Breast epithelium (tissue), 4 donors: Measurements from ENCODE around the gene CACNA2D3. TPM values are rescaled to one million over a fixed set of nuclear protein-coding genes. Genes with fewer than 3 reads are reported as not detected.

Experiments used
- DNase-seq, 2 donors: peaks; one replicate each; pipeline ENCODE4 v3.0.0-alpha.2; 2019; ENCODE audit warnings: low spot score in 2 of 2
- H3K27ac ChIP-seq, 2 donors: fragments of 200-600 bp; sonication (generic) in 1 of 2; one replicate each; pipeline ENCODE4 v1.5.1; 2016 to 2019; ENCODE audit warnings: mild to moderate bottlenecking in 1 of 2
- H3K27me3 ChIP-seq, 2 donors: fragments of 200-600 bp; sonication (generic) in 1 of 2; one replicate each; pipeline versions ENCODE4 v1.5.1 to v1.6.0; 2017 to 2019; ENCODE audit warnings: control low read depth in 1 of 2, mild to moderate bottlenecking in 1 of 2
- H3K36me3 ChIP-seq: fragments of 200-600 bp; one replicate; pipeline ENCODE4 v1.5.1; 2019
- H3K4me1 ChIP-seq, 2 donors: fragments of 200-600 bp; sonication (generic); one replicate each; pipeline ENCODE4 v1.5.1; 2016 to 2019; ENCODE audit warnings: control low read depth in 1 of 2
- H3K4me3 ChIP-seq, 3 donors: fragments of 200-600 bp; sonication (generic); 1 replicate in 2 of 3; 2 replicates in 1 of 3; pipeline ENCODE4 v1.5.1; 2016 to 2019; ENCODE audit warnings: mild to moderate bottlenecking in 3 of 3, moderate library complexity in 2 of 3
- H3K9me3 ChIP-seq, 2 donors: fragments of 200-600 bp; sonication (generic) in 1 of 2; one replicate each; pipeline ENCODE4 v1.5.1; 2016 to 2019; ENCODE audit warnings: control low read depth in 1 of 2
- POLR2A ChIP-seq: fragments of 450-650 bp; IDR thresholded peaks from one replicate; pipeline ENCODE4 v1.6.1; 2016; ENCODE audit warnings: antibody characterized with exemption, mild to moderate bottlenecking, moderate library complexity
- POLR2AphosphoS5 ChIP-seq, 3 donors: sonication (generic); formaldehyde crosslinking; IDR thresholded peaks; one replicate each; pipeline ENCODE4 v1.6.1; 2017; ENCODE audit warnings: antibody characterized with exemption in 3 of 3
- intact Hi-C: fragments of 100-400 bp; cut with DNase I; formaldehyde crosslinking; loops from one replicate; pipeline ENCODE4 v1.15.1; 2023; ENCODE audit warnings: low total_unique reads
- total RNA-seq, 3 donors: library from RNA; depleted of rRNA; stranded (reverse); fragments of >200 nt; gene quantifications; one replicate each; pipeline ENCODE4 v1.1.0, GENCODE V29; 2016
- TF ChIP-seq, protein P1 (sequence below), 3 donors: fragments of 450-650 bp; IDR thresholded peaks; one replicate each; pipeline ENCODE4 v1.5.1; 2016 to 2017; ENCODE audit warnings: antibody characterized with exemption in 3 of 3, mild to moderate bottlenecking in 3 of 3, moderate library complexity in 3 of 3

Gene CACNA2D3
- total RNA-seq, 3 donors from 2014 or later, result 0.59 to 3.4 (median 2.3) TPM

DNA sequence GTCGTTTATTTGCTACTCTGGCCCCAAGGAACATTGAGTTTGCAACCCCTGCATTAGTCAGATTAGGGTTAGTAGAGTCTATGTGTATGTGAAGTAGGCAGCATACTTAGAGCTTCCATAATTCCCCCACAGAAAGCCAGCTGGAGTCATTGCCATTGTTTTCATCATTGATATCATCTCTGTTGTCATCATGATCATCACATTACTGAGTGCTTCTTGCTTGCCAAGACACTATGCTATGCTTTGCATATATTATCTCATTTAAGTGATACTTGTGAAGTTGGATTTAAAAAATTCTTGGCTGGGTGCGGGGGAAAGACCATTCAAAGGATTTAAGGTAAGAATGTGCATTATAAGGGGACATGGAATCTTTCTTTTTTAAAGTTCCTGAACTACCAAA is 209.0 kb downstream of the CACNA2D3 start:
- no peak for TF ChIP-seq POLR2A
- TF ChIP-seq POLR2AphosphoS5 (IDR thresholded peaks at IDR 0.05), result no peak
- TF ChIP-seq, protein P1, sequence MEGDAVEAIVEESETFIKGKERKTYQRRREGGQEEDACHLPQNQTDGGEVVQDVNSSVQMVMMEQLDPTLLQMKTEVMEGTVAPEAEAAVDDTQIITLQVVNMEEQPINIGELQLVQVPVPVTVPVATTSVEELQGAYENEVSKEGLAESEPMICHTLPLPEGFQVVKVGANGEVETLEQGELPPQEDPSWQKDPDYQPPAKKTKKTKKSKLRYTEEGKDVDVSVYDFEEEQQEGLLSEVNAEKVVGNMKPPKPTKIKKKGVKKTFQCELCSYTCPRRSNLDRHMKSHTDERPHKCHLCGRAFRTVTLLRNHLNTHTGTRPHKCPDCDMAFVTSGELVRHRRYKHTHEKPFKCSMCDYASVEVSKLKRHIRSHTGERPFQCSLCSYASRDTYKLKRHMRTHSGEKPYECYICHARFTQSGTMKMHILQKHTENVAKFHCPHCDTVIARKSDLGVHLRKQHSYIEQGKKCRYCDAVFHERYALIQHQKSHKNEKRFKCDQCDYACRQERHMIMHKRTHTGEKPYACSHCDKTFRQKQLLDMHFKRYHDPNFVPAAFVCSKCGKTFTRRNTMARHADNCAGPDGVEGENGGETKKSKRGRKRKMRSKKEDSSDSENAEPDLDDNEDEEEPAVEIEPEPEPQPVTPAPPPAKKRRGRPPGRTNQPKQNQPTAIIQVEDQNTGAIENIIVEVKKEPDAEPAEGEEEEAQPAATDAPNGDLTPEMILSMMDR (IDR thresholded peaks at IDR 0.05), result no peak
- no peaks in the 10 kb centered on the region for H3K27me3 ChIP-seq
- no peak for DNase-seq
- intact Hi-C loops, result no loop called here
- H3K4me1 ChIP-seq, result no peaks in the 10 kb centered on the region
- no peak overlapping the region for H3K27ac ChIP-seq
- no peaks in the 10 kb centered on the region for H3K9me3 ChIP-seq
- H3K4me3 ChIP-seq, result no peak overlapping the region
- H3K36me3 ChIP-seq, result no peaks in the 10 kb centered on the region

DNA sequence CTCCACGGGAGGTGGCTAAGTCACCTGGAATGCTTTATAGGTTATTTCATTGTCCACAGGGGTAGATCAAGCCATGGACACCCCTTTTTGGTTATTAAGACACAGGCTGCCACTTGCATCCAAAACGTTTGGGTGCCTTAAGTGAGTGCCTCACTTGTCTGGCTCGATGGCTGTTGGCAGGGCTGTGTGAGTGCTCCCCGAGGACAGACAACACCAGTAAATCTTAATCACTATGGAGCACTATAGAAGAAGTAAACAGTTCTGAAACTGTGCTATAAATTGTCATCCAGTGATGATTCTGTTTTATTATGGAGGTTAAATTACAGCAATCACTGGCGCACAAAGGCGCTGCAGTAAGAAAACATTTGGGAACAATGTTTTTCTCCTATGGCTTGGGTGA is 215.5 kb downstream of the CACNA2D3 start:
- H3K27ac ChIP-seq, result no peak overlapping the region
- H3K4me3 ChIP-seq, result no peak overlapping the region
- intact Hi-C loops, result no loop called here
- no peak for TF ChIP-seq POLR2A
- TF ChIP-seq POLR2AphosphoS5 (IDR thresholded peaks at IDR 0.05), result no peak
- TF ChIP-seq, protein P1 (IDR thresholded peaks at IDR 0.05), result no peak
- H3K9me3 ChIP-seq, result no peaks in the 10 kb centered on the region
- no peak for DNase-seq
- H3K27me3 ChIP-seq, result no peaks in the 10 kb centered on the region
- H3K36me3 ChIP-seq, result no peaks in the 10 kb centered on the region
- no peaks in the 10 kb centered on the region for H3K4me1 ChIP-seq

DNA sequence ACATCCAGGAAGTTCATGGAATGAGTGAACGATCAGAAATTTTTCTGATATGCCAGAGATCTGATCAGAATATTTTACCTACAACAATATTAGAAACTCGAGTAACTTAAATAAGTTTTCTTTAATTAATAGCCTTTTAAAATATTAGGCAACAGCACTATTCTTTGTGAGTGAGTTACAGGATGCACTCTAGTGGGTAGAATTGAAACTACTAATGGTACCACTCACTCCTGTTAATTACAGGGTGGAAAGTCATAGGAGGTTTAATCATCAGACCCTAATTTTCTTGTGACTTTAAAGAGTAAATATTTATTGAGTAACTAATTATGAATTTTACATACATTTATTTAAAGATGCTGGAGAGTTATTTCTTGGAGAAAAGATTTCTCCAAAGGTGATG is 217.3 kb downstream of the CACNA2D3 start:
- DNase-seq, result no peak

DNA sequence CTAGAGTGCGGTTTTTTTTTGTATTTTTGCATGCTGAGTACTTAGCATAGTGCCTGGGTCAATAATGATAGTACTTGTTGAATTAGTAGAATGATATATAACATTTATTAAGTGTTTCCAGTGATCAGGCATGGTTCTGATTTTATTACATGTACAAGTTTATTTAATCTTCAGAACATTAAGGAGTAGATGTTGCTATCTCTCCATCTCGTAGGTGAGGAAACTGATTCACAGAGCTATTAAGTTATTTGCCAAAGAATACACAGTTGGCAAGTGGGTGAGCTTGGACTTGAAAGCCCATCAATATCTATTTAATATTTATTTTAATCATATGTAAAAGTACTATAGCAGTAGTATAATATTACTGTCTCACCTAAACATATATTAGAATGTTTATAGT is 219.5 kb downstream of the CACNA2D3 start:
- Histone ChIP-seq H3K4me3 (no peak overlapping the region), H3K27ac (no peak overlapping the region), H3K4me1 (no peaks in the 10 kb centered on the region), H3K36me3 (no peaks in the 10 kb centered on the region), H3K9me3 (no peaks in the 10 kb centered on the region), H3K27me3 (no peaks in the 10 kb centered on the region)
- no peak for DNase-seq
- intact Hi-C loops, result loop anchor here (10.0 kb wide), 1 partner anchor 1243 kb away; no protein-coding TSS in a partner anchor
- TF ChIP-seq POLR2A, result no peak
- TF ChIP-seq, protein P1 (IDR thresholded peaks at IDR 0.05), result no peak
- no peak for TF ChIP-seq POLR2AphosphoS5 (IDR thresholded peaks at IDR 0.05)

More for the DNA sequence above, 217.3 kb downstream of the CACNA2D3 start:
- no peaks in the 10 kb centered on the region for H3K27me3 ChIP-seq
- H3K4me1 ChIP-seq, result no peaks in the 10 kb centered on the region
- intact Hi-C loops, result loop anchor here (10.0 kb wide), 1 partner anchor 1245 kb away; no protein-coding TSS in a partner anchor
- no peaks in the 10 kb centered on the region for H3K36me3 ChIP-seq
- no peaks in the 10 kb centered on the region for H3K9me3 ChIP-seq
- no peak overlapping the region for H3K27ac ChIP-seq
- TF ChIP-seq, protein P1 (IDR thresholded peaks at IDR 0.05), result no peak
- TF ChIP-seq POLR2A, result no peak
- no peak for TF ChIP-seq POLR2AphosphoS5 (IDR thresholded peaks at IDR 0.05)
- no peak overlapping the region for H3K4me3 ChIP-seq

DNA sequence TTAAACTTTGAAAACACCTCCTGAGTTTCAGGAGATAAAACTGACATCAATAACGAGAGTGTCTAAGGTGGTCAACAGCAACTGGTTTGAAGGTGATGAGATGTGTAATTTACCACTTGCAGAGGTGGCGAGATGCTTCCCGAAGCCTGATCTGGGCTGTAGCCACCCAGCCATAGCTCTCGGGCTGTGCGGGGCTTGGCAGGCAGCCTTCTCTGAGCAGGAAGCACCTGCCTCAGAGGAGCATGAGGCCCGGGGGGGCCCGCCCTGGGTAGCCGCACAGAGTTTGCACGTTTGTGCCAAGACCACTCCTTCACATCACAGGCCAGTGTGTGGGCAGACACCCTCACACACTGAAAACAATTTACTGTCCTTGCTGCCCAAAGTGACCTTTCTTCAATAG is 220.3 kb downstream of the CACNA2D3 start:
- intact Hi-C loops, result loop anchor here (10.0 kb wide), 1 partner anchor 1242 kb away; no protein-coding TSS in a partner anchor
- Histone ChIP-seq H3K4me3 (no peak overlapping the region), H3K9me3 (no peaks in the 10 kb centered on the region), H3K4me1 (no peaks in the 10 kb centered on the region), H3K36me3 (no peaks in the 10 kb centered on the region), H3K27ac (no peak overlapping the region), H3K27me3 (no peaks in the 10 kb centered on the region)
- no peak for DNase-seq
- TF ChIP-seq POLR2A (no peak), POLR2AphosphoS5 (IDR thresholded peaks at IDR 0.05) (no peak)
- TF ChIP-seq, protein P1 (IDR thresholded peaks at IDR 0.05), result no peak
